ENCODE results near the gene SECISBP2L. TPM values are rescaled to one million over a fixed set of nuclear protein-coding genes. Genes with fewer than 3 reads are reported as not detected.

SECISBP2L gene
- total and polyA plus RNA-seq, 7 experiments from 2014 or later: 20.2 to 75.8 (median 51.8) TPM

DNA sequence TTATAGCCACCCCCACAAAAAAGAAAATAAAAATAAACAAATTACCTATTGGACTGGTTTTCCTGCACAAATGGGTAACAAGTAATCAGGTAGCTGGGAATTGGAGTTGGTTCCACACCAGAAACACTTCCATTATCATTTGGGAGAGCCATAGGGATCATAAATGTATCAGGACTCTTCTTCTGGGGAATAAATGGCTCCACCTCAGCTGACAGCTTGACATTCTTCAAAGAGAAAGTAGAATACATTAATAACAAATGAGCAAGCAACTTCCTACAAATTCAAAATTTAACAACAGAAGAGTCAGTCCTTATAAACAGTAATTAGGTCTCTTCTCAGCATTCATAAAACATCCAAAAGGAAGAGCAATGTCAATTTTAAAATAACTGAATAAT, 8.7 kb downstream of the SECISBP2L start:
- no peak overlapping the region for H3K27ac ChIP-seq (ENCODE audit: low read depth, low read length)
- H3K27me3 ChIP-seq (ENCODE audit: control insufficient read depth in 2 of 2, insufficient read depth in 2 of 2, low read length in 2 of 2): no peaks in the 10 kb centered on the region
- Mint-ChIP-seq H3K36me3 (peaks cover 0 to 22% (median 13%) of the 10 kb centered on the region in 5 donors), H3K27ac (no peak overlapping the region), H3K4me1 (peaks cover 16 to 59% (median 45%) of the 10 kb centered on the region in 7 donors), H3K9me3 (no peaks in the 10 kb centered on the region), H3K4me3 (peak overlapping the region in 3 of 10 donors; percentile 17 to 37 (median 32)), H3K27me3 (no peaks in the 10 kb centered on the region)
- no peaks in the 10 kb centered on the region for H3K9me3 ChIP-seq (ENCODE audit: control insufficient read depth in 2 of 3, low read length in 3 of 3)
- no peak for DNase-seq
- peaks cover 0 to 7% of the 10 kb centered on the region in 2 donors for H3K4me1 ChIP-seq (ENCODE audit: control insufficient read depth in 2 of 2, insufficient read depth in 2 of 2, low read length in 2 of 2)
- ATAC-seq: no peak
- CTCF ChIA-PET: interaction anchor here (0.7 to 1.2 kb wide), 3 partner anchors 9 to 176 kb away, joined by 3 to 4 read pairs (median 3); no protein-coding TSS in a partner anchor
- H3K36me3 ChIP-seq (ENCODE audit: control insufficient read depth in 2 of 3, insufficient read depth in 3 of 3, low read length in 3 of 3): peaks cover 1 to 28% (median 3%) of the 10 kb centered on the region in 3 experiments
- intact Hi-C loops (cut with micrococcal nuclease): no loop called here
- POLR2A ChIA-PET: no interaction called here
- H3K4me3 ChIP-seq (ENCODE audit: low read length): no peak overlapping the region

DNA sequence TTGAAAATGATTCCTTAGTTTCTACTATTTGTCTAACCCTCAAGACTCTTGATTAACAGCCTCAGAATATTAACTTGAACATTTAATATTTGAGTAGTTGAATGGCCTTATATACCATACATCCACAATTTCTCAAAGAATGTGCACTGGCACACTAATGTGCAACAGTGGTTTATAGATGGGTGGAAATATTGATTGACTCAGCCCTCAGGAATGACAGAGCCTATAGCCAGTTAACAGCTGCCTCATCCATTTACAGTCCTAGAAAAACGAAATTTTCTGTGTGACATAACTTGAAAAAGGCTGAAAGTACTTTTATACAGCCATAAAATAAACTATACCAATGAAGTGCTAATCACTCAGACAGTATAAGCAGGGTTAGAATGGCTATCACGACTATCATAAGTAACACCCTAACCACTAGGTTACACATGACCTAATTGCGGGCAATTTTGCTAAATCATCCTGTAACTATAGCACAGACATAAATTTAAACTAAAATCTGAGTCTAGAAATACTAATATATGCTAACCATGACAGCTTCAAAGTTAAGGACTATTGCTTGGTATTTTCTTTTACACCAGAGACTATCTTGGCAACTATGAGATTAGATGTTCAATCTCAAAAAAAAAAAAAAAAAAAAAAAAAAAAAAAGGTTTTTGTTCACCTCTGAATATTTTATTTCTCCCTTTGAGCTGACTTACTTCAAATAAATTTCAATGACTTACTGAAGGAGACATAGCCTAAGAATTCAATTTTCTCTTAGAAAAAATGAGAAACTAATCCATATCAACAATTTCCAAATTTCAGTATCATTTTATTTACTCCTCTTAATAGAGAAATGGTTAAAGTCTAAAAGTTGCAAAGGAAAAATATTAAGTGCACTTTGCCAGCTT, 9.3 kb downstream of the SECISBP2L start:
- Histone ChIP-seq H3K4me3 (ENCODE audit: low read length) (no peak overlapping the region), H3K9me3 (ENCODE audit: control insufficient read depth in 2 of 3, low read length in 3 of 3) (no peaks in the 10 kb centered on the region), H3K36me3 (ENCODE audit: control insufficient read depth in 2 of 3, insufficient read depth in 3 of 3, low read length in 3 of 3) (peaks cover 6 to 34% (median 6%) of the 10 kb centered on the region in 3 experiments), H3K27me3 (ENCODE audit: control insufficient read depth in 2 of 2, insufficient read depth in 2 of 2, low read length in 2 of 2) (no peaks in the 10 kb centered on the region), H3K27ac (ENCODE audit: low read depth, low read length) (no peak overlapping the region), H3K4me1 (ENCODE audit: control insufficient read depth in 2 of 2, insufficient read depth in 2 of 2, low read length in 2 of 2) (peaks cover 0 to 7% of the 10 kb centered on the region in 2 donors)
- Mint-ChIP-seq H3K9me3 (no peaks in the 10 kb centered on the region), H3K4me1 (peaks cover 11 to 54% (median 42%) of the 10 kb centered on the region in 7 donors), H3K27ac (no peak overlapping the region), H3K4me3 (peak overlapping the region in 1 of 10 donors; percentile 21), H3K27me3 (no peaks in the 10 kb centered on the region), H3K36me3 (peaks cover 0 to 23% (median 11%) of the 10 kb centered on the region in 5 donors)
- DNase-seq: no peak
- POLR2A ChIA-PET: no interaction called here
- intact Hi-C loops (cut with micrococcal nuclease): no loop called here
- peak; percentile 71 for ATAC-seq
- CTCF ChIA-PET: no interaction called here

DNA sequence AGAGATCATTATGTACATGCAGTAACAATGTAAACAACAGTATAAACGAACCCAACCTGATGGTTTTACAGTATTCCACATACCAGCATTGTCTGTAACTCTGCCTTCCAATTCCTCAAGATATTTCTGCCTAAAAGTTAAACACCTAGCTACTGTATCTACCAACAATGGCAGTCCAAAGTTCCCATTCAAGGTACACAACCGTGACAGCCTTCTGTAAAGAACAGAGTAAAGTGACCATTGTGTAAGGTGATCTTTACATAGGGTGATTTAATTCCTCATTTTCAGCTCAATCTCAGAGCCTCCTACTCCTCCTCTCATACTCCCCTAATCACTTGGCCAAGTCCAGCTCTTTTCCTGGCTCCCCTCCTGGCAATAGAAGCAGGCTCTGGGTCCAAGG, 10.4 kb downstream of the SECISBP2L start:
- Mint-ChIP-seq H3K4me1 (peaks cover 3 to 43% (median 35%) of the 10 kb centered on the region in 7 donors), H3K9me3 (no peaks in the 10 kb centered on the region), H3K27me3 (no peaks in the 10 kb centered on the region), H3K4me3 (no peak overlapping the region), H3K36me3 (peaks cover 0 to 21% (median 9%) of the 10 kb centered on the region in 5 donors), H3K27ac (no peak overlapping the region)
- ATAC-seq (no peak), DNase-seq (no peak)
- H3K4me1 ChIP-seq (ENCODE audit: control insufficient read depth in 2 of 2, insufficient read depth in 2 of 2, low read length in 2 of 2): peaks cover 0 to 7% of the 10 kb centered on the region in 2 donors
- H3K27ac ChIP-seq (ENCODE audit: low read depth, low read length): no peak overlapping the region
- peaks cover 6 to 35% (median 8%) of the 10 kb centered on the region in 3 experiments for H3K36me3 ChIP-seq (ENCODE audit: control insufficient read depth in 2 of 3, insufficient read depth in 3 of 3, low read length in 3 of 3)
- POLR2A ChIA-PET: no interaction called here
- CTCF ChIA-PET: interaction anchor here (0.7 kb wide), 1 partner anchor 1982 kb away, joined by 3 read pairs; no protein-coding TSS in a partner anchor
- H3K27me3 ChIP-seq (ENCODE audit: control insufficient read depth in 2 of 2, insufficient read depth in 2 of 2, low read length in 2 of 2): no peaks in the 10 kb centered on the region
- intact Hi-C loops (cut with micrococcal nuclease): no loop called here
- H3K4me3 ChIP-seq (ENCODE audit: low read length): no peak overlapping the region
- no peaks in the 10 kb centered on the region for H3K9me3 ChIP-seq (ENCODE audit: control insufficient read depth in 2 of 3, low read length in 3 of 3)

DNA sequence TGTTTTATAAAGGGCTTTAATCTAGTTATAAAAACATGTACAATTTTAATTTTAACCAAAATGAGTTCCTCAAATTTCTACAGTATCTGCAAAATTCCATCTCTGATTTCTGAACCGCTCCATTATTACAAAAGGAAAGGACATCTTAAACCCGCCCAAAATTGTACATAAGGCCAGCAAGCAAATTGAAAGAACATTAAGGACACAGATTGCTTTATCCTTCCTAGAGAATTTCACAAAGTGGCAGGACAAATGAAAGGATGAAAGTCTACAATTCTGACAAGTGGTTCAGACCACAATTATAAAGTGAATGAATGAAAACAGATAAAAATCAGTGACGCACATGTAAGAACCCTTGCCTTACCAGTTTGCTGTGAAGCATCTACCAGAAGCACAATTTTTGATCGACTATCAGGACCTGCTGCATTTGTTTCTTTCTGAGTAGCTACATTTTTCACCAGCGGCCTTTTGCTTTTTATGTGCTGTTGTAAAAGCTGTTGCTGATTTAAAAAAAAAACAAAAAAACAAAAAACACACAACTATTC, 13.6 kb downstream of the SECISBP2L start:
- DNase-seq (no peak), ATAC-seq (no peak)
- POLR2A ChIA-PET: interaction anchor here (0.6 kb wide), 1 partner anchor 1323 kb away, joined by 3 read pairs; no protein-coding TSS in a partner anchor
- no peak overlapping the region for H3K4me3 Mint-ChIP-seq
- intact Hi-C loops (cut with micrococcal nuclease): no loop called here
- H3K4me1 Mint-ChIP-seq: peaks cover 1 to 15% (median 10%) of the 10 kb centered on the region in 7 donors
- peaks cover 0 to 7% of the 10 kb centered on the region in 2 donors for H3K4me1 ChIP-seq (ENCODE audit: control insufficient read depth in 2 of 2, insufficient read depth in 2 of 2, low read length in 2 of 2)
- H3K9me3 Mint-ChIP-seq: no peaks in the 10 kb centered on the region
- peaks cover 6 to 49% (median 8%) of the 10 kb centered on the region in 3 experiments for H3K36me3 ChIP-seq (ENCODE audit: control insufficient read depth in 2 of 3, insufficient read depth in 3 of 3, low read length in 3 of 3)
- no peak overlapping the region for H3K27ac ChIP-seq (ENCODE audit: low read depth, low read length)
- peaks cover 9 to 42% (median 22%) of the 10 kb centered on the region in 5 donors for H3K36me3 Mint-ChIP-seq
- no peak overlapping the region for H3K4me3 ChIP-seq (ENCODE audit: low read length)
- H3K27me3 Mint-ChIP-seq: no peaks in the 10 kb centered on the region
- H3K27ac Mint-ChIP-seq: peak overlapping the region in 1 of 9 donors; percentile 18
- no peaks in the 10 kb centered on the region for H3K27me3 ChIP-seq (ENCODE audit: control insufficient read depth in 2 of 2, insufficient read depth in 2 of 2, low read length in 2 of 2)
- CTCF ChIA-PET: interaction anchor here (0.7 kb wide), 1 partner anchor 75 kb away, joined by 3 read pairs; no protein-coding TSS in a partner anchor
- H3K9me3 ChIP-seq (ENCODE audit: control insufficient read depth in 2 of 3, low read length in 3 of 3): no peaks in the 10 kb centered on the region

DNA sequence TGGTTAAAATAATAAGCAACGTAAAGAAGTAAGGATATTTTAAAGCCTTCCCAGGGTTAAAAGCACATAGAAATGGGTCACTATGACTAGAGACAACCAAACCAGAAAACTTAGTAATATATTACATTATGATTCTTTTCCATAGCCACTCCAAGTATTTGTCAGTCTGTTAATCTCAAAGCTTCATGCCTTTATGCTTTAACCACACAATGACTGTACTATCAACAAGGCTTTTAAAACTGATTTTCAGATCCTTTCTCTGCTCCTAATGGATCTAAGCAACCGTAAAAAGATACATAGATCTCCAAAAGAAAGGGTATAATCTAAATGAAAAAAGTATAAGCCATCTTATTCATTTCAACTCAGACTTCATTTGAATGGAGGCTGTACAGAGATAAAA, 14.4 kb downstream of the SECISBP2L start:
- H3K4me3 Mint-ChIP-seq: no peak overlapping the region
- no peaks in the 10 kb centered on the region for H3K9me3 Mint-ChIP-seq
- Histone ChIP-seq H3K4me1 (ENCODE audit: control insufficient read depth in 2 of 2, insufficient read depth in 2 of 2, low read length in 2 of 2) (no peaks in the 10 kb centered on the region), H3K4me3 (ENCODE audit: low read length) (no peak overlapping the region), H3K27ac (ENCODE audit: low read depth, low read length) (no peak overlapping the region), H3K27me3 (ENCODE audit: control insufficient read depth in 2 of 2, insufficient read depth in 2 of 2, low read length in 2 of 2) (no peaks in the 10 kb centered on the region), H3K9me3 (ENCODE audit: control insufficient read depth in 2 of 3, low read length in 3 of 3) (no peaks in the 10 kb centered on the region), H3K36me3 (ENCODE audit: control insufficient read depth in 2 of 3, insufficient read depth in 3 of 3, low read length in 3 of 3) (peaks cover 6 to 50% (median 8%) of the 10 kb centered on the region in 3 experiments)
- ChIA-PET CTCF (no interaction called here), POLR2A (interaction anchor here (0.7 to 1.4 kb wide), 2 partner anchors 115 to 124 kb away, joined by 3 to 4 read pairs; partner anchors contain the start of gene COPS2)
- H3K36me3 Mint-ChIP-seq: peaks cover 9 to 48% (median 27%) of the 10 kb centered on the region in 5 donors
- ATAC-seq: no peak
- intact Hi-C loops (cut with micrococcal nuclease): no loop called here
- DNase-seq: no peak
- no peaks in the 10 kb centered on the region for H3K27me3 Mint-ChIP-seq
- H3K4me1 Mint-ChIP-seq: peaks cover 0 to 11% (median 6%) of the 10 kb centered on the region in 7 donors
- H3K27ac Mint-ChIP-seq: no peak overlapping the region

DNA sequence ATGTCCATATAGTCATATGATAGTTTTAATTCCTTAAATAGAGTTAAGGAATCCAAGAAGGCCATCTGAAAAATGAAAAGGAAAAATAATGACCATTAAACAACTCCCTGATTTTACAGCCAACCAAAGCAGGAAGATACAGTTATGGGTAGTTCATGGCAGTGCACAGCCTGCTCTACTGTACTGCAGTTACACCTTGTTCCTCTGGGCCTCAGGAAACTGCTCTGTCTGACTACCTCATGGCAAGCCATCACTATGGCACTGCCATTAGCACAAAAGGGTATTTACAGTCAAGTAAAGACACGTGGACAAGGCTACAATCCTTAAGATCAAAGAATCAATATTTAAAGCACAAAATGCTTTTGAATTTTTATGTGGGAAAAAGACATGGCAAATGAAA, 19.5 kb downstream of the SECISBP2L start:
- Mint-ChIP-seq H3K36me3 (peaks cover 10 to 67% (median 39%) of the 10 kb centered on the region in 5 donors), H3K4me3 (no peak overlapping the region), H3K9me3 (no peaks in the 10 kb centered on the region), H3K27me3 (no peaks in the 10 kb centered on the region), H3K4me1 (peaks cover 0 to 10% (median 0%) of the 10 kb centered on the region in 7 donors), H3K27ac (no peak overlapping the region)
- H3K9me3 ChIP-seq (ENCODE audit: control insufficient read depth in 2 of 3, low read length in 3 of 3): no peaks in the 10 kb centered on the region
- DNase-seq: no peak
- no peaks in the 10 kb centered on the region for H3K4me1 ChIP-seq (ENCODE audit: control insufficient read depth in 2 of 2, insufficient read depth in 2 of 2, low read length in 2 of 2)
- ATAC-seq: no peak
- H3K4me3 ChIP-seq (ENCODE audit: low read length): no peak overlapping the region
- ChIA-PET CTCF (no interaction called here), POLR2A (no interaction called here)
- no peaks in the 10 kb centered on the region for H3K27me3 ChIP-seq (ENCODE audit: control insufficient read depth in 2 of 2, insufficient read depth in 2 of 2, low read length in 2 of 2)
- intact Hi-C loops (cut with micrococcal nuclease): no loop called here
- H3K27ac ChIP-seq (ENCODE audit: low read depth, low read length): no peak overlapping the region
- peaks cover 3 to 32% (median 4%) of the 10 kb centered on the region in 3 experiments for H3K36me3 ChIP-seq (ENCODE audit: control insufficient read depth in 2 of 3, insufficient read depth in 3 of 3, low read length in 3 of 3)
